ENCODE results near the gene ZNF678.

Gene ZNF678

DNA sequence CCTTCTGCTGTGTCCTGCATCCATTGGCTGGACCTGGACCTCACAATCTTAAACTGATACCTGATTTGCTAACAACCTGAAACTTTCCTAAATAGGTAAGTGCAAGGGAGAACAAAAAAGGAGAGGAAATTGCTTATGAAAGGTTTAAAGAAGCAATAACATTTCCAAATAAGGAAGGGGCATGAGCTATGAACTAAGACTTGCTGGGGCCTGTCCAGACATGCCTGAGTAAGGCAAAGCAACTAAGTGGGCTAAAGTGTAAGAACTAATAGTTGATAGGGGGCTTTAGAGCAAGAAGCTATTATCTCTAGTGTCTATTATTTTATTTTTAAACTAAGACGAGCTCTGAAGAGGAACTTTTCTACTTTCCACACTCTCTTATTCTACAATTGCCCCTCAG lies 160.1 kb downstream of the ZNF678 start:
- no peak for DNase-seq (ENCODE audit: low read depth)

DNA sequence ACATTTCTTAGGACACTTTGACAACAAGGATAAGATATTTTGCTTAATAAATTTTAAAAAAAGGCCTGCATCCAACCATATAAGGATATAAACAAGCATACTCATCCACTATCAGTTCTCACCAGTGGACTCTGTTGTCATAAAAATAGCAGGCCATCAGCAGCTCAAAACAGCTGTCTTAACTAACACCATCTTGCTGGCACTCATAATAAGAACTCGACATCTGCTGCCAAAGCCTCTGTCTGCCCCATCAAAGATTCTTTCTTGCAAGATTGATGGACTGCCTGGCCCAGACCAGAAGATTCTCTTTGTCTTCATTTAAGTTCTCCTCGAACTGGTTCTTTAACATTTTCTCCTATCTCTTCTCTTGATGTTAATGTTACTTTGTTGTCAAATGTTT lies 161.7 kb downstream of the ZNF678 start:
- no peak for DNase-seq (ENCODE audit: low read depth)

DNA sequence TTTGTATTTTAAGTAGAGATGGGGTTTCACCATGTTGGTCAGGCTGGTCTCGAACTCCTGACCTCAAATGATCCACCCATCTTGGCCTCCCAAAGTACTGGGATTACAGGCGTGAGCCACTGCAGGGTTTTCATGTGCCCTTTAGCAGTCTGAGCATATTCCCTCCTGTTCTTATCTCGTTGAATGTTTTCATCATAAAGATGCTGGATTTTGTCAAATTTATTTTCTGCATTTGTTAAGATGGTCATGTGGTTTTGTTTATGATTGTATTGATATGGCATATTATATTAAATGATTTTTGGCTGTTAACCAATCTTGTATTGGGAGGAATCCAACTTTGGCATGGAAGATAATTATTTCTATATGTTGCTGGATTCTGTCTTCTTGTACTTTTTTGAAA lies 163.0 kb downstream of the ZNF678 start:
- no peak for DNase-seq (ENCODE audit: low read depth)

All from EH (cell line).